DOHH2 (cell line): ENCODE results near the gene NPAS3.

Experiments used
- H3F3A ChIP-seq: fragments of 200-600 bp; sonication (generic), shearing (Covaris generic); 2 replicates; pipeline ENCODE4 v1.6.0; 2016; ENCODE audit warnings: antibody characterized with exemption, mild to moderate bottlenecking; ENCODE audit not compliant: control insufficient read depth, insufficient read depth
- H3K27ac ChIP-seq: fragments of 200-600 bp; sonication (generic); 2 replicates; pipeline ENCODE4 v1.5.1; 2014; ENCODE audit warnings: low read depth, mild to moderate bottlenecking, low read length, moderate library complexity
- H3K27me3 ChIP-seq: fragments of 200-600 bp; sonication (generic); 2 replicates; pipeline ENCODE4 v1.6.1; 2014; ENCODE audit warnings: mild to moderate bottlenecking, low read length, mixed read lengths; ENCODE audit not compliant: control insufficient read depth
- H3K36me3 ChIP-seq: fragments of 200-600 bp; sonication (generic); 2 replicates; pipeline ENCODE4 v1.6.1; 2014; ENCODE audit warnings: mild to moderate bottlenecking, low read length, moderate library complexity, mixed read lengths; ENCODE audit not compliant: control insufficient read depth
- H3K4me1 ChIP-seq: fragments of 200-600 bp; sonication (generic); 2 replicates; pipeline ENCODE4 v1.6.1; 2014; ENCODE audit warnings: mild to moderate bottlenecking, low read length, mixed read lengths; ENCODE audit not compliant: control insufficient read depth
- H3K4me2 ChIP-seq: fragments of 200-600 bp; sonication (generic); 2 replicates; pipeline ENCODE4 v1.6.0; 2014; ENCODE audit warnings: mild to moderate bottlenecking, low read length, moderate library complexity
- H3K4me3 ChIP-seq: fragments of 200-600 bp; sonication (generic); 2 replicates; pipeline ENCODE4 v1.5.1; 2014; ENCODE audit warnings: mild to moderate bottlenecking, low read length, mixed read lengths
- H3K79me2 ChIP-seq: fragments of 200-600 bp; sonication (generic); 2 replicates; pipeline ENCODE4 v1.6.1; 2014; ENCODE audit warnings: mild to moderate bottlenecking, low read length, mixed read lengths; ENCODE audit not compliant: control insufficient read depth
- H3K9me2 ChIP-seq: fragments of 200-600 bp; sonication (generic); replicated peaks from 2 replicates; pipeline ENCODE4 v1.6.1; 2014; ENCODE audit warnings: mild to moderate bottlenecking, low read length, mixed read lengths; ENCODE audit not compliant: control insufficient read depth
- H3K9me3 ChIP-seq: fragments of 200-600 bp; sonication (generic); 2 replicates; pipeline ENCODE4 v1.6.1; 2014; ENCODE audit warnings: antibody characterized with exemption, low read length, mixed read lengths; ENCODE audit not compliant: control insufficient read depth, insufficient read depth
- H4K20me1 ChIP-seq: fragments of 200-600 bp; sonication (generic); 2 replicates; pipeline ENCODE4 v1.6.0; 2014; ENCODE audit warnings: low read depth, mild to moderate bottlenecking, antibody characterized with exemption, low read length, moderate library complexity; ENCODE audit not compliant: control insufficient read depth, insufficient read depth
- EZH2phosphoT487 ChIP-seq: fragments of 200-600 bp; sonication (generic); IDR thresholded peaks from 2 replicates; pipeline ENCODE4 v1.6.1; 2017; ENCODE audit warnings: borderline replicate concordance, mild to moderate bottlenecking, antibody characterized with exemption, low read length, moderate library complexity, mixed read lengths
- TF ChIP-seq, protein P1 (sequence below): fragments of 200-600 bp; sonication (generic); IDR thresholded peaks from one replicate; pipeline ENCODE4 v1.5.1; 2014; ENCODE audit warnings: antibody characterized with exemption, mild to moderate bottlenecking, low read depth, low read length; ENCODE audit not compliant: poor library complexity, severe bottlenecking

Gene NPAS3

DNA sequence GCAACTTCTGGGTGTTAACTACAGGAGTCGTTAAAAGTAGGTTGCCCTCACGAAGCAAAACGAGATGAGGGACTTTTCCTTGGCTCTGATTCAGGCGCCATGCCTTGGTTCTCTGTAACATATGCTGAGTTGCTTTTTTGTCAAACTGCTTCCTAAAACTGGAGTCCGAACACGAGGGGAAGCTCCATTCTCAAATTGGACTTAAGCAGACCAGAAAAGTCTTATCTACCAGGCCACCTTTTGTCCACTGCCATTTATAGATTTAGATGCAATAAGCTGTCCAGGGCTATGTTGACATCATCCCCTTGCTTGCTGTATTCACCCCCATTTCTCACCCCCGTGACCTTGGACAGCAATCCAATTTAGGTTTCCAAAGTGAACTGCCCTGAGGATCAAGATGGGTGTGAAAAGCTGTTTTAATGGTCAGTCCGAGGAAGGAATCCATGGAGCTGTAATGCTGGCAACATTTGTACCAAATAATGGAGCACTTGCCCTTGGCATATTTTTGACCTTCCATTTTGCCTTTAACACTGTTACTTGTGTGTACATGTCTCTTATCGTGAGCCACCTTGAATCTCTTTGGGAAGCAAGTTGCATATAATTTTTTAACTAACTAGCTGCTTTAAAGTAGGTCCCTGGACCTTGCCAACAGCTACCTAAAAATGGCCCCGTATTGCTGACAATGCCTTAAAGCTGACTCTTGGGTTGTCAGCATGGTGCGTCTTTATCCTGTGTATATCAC lies 714.1 kb downstream of the NPAS3 start:
- no peaks in the 10 kb centered on the region for H3K9me2 ChIP-seq
- no peaks in the 10 kb centered on the region for H3F3A ChIP-seq
- H3K4me1 ChIP-seq: no peaks in the 10 kb centered on the region
- no peaks in the 10 kb centered on the region for H3K27me3 ChIP-seq
- TF ChIP-seq EZH2phosphoT487: no peak
- TF ChIP-seq, protein P1, sequence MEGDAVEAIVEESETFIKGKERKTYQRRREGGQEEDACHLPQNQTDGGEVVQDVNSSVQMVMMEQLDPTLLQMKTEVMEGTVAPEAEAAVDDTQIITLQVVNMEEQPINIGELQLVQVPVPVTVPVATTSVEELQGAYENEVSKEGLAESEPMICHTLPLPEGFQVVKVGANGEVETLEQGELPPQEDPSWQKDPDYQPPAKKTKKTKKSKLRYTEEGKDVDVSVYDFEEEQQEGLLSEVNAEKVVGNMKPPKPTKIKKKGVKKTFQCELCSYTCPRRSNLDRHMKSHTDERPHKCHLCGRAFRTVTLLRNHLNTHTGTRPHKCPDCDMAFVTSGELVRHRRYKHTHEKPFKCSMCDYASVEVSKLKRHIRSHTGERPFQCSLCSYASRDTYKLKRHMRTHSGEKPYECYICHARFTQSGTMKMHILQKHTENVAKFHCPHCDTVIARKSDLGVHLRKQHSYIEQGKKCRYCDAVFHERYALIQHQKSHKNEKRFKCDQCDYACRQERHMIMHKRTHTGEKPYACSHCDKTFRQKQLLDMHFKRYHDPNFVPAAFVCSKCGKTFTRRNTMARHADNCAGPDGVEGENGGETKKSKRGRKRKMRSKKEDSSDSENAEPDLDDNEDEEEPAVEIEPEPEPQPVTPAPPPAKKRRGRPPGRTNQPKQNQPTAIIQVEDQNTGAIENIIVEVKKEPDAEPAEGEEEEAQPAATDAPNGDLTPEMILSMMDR: no peak
- no peak overlapping the region for H3K4me2 ChIP-seq
- no peaks in the 10 kb centered on the region for H3K9me3 ChIP-seq
- no peak overlapping the region for H3K4me3 ChIP-seq
- H3K79me2 ChIP-seq: no peaks in the 10 kb centered on the region
- H3K36me3 ChIP-seq: no peaks in the 10 kb centered on the region
- H4K20me1 ChIP-seq: no peaks in the 10 kb centered on the region
- no peak overlapping the region for H3K27ac ChIP-seq

DNA sequence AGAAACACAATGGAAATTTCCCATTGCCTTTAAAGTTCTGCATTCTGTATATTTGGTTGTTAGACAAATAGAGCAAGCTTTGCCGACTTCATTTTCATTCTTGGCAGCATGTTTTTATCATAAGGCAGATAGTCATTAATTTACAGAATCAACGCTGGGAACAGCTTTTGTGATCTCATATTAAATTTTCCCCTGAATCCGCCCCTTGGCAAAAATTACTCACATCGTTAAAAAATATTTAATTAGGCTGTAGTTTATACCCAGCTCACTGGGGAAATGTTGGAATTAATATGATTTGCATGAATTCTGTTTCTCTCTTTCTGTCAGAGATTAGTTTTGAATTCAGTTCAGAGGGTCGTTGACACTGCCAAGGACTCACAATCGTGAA lies 714.6 kb downstream of the NPAS3 start:
- Histone ChIP-seq H3K27me3 (no peaks in the 10 kb centered on the region), H3K9me2 (no peaks in the 10 kb centered on the region), H3F3A (no peaks in the 10 kb centered on the region), H4K20me1 (no peaks in the 10 kb centered on the region), H3K79me2 (no peaks in the 10 kb centered on the region), H3K4me2 (no peak overlapping the region), H3K27ac (no peak overlapping the region), H3K36me3 (no peaks in the 10 kb centered on the region), H3K4me1 (no peaks in the 10 kb centered on the region), H3K9me3 (no peaks in the 10 kb centered on the region), H3K4me3 (no peak overlapping the region)
- no peak for TF ChIP-seq EZH2phosphoT487
- TF ChIP-seq, protein P1: no peak

DNA sequence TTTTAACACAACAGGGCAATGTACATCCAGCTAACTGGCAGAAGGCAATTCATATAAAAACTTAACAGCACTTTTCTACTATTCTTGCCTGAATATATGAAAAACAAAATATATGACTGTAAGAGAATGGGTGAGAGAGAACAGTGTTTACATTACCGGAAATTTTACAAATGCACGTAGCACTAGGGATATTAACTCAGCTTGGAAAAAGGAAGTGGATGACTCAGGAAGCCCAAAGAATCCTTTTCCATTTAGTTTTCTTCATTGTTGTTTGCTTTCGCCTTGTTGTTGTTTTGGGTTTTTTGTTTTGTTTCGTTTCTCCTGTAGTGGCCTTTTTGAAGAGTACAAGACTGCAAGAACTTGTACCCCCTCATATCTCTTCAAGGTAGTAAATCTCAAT lies 716.7 kb downstream of the NPAS3 start:
- H4K20me1 ChIP-seq: no peaks in the 10 kb centered on the region
- H3K9me3 ChIP-seq: no peaks in the 10 kb centered on the region
- no peaks in the 10 kb centered on the region for H3K27me3 ChIP-seq
- no peaks in the 10 kb centered on the region for H3K36me3 ChIP-seq
- H3K27ac ChIP-seq: no peak overlapping the region
- no peaks in the 10 kb centered on the region for H3F3A ChIP-seq
- no peaks in the 10 kb centered on the region for H3K4me1 ChIP-seq
- TF ChIP-seq, protein P1: no peak
- no peak for TF ChIP-seq EZH2phosphoT487
- no peak overlapping the region for H3K4me2 ChIP-seq
- no peak overlapping the region for H3K4me3 ChIP-seq
- no peaks in the 10 kb centered on the region for H3K79me2 ChIP-seq
- no peaks in the 10 kb centered on the region for H3K9me2 ChIP-seq
